ENCODE data around the gene TMEM236.

DNA sequence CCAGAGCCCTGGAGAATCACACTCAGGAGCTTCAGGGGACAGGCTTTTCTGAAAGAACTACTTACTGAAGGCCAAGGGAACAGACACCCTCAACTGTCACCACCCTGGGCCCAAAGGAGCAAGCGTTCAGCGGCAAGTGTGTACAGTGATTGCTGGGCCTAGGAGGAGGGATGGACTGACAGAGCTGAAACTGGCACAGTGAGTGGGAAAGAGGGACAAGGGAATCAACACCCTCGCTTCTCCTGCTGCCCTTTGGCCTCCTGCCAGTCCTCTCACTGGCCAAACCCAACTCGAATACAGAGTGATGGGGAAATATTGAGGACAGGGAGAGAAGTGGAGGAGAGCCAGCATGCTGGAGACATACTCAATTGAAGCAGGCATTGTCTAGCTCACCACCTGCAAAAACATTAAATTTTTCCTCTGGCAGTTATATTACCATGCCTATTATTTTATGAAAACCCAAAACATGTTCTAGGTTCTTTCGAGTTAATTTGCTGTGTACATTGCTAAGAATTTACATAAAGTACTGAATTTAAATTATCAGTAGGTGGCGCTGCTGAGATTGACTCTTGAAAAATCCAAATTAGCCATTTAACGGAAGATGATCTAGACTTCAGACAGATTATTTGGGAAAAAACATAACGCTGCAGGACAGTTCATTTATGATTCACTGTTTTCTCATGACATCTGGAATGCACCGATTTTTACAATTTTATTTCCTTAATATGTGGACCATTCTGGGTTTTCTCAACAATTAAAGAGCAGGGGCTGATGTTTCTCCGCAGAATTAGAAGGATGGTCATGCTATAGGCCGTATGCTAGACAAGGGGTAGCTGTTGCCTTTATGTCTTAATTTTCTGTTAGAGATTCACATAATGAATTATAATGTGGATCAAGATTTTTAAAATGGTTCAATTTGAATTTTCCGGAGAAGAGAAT is 14.7 kb upstream of the TMEM236 start:
- no peak for TF ChIP-seq POLR2A (IDR thresholded peaks at IDR 0.05; ENCODE audit: low read length)
- peak; percentile 66 to 71 for TF ChIP-seq RAD21 (conservative IDR thresholded peaks at IDR 0.05 in 1 of 2, IDR thresholded peaks at IDR 0.05 in 1 of 2)
- TF ChIP-seq HDAC2 (IDR thresholded peaks at IDR 0.05), result no peak

Measured in A549 (cell line).